Activated T-cell treated with anti-CD3 and anti-CD28 coated beads, Interleukin-2, amount 50 U/mL, for 4 hours (primary cell): ENCODE data around the gene IMP4. TPM values are rescaled to one million over a fixed set of nuclear protein-coding genes. Genes with fewer than 3 reads are reported as not detected.

ENCODE experiments used
- ATAC-seq, 2 donors: fragments of 200-7000 bp; cut with Tn5 transposase; one replicate each; pipeline ENCODE4 v1.10.0; 2021
- DNase-seq: peaks from one replicate; pipeline ENCODE4 v3.0.0-alpha.2; 2020
- H3K27me3 Mint-ChIP-seq: one replicate; pipeline ENCODE4 v1.8.0; 2021; ENCODE audit warnings: low read depth, mixed read lengths
- H3K36me3 Mint-ChIP-seq: one replicate; pipeline ENCODE4 v1.8.0; 2022; ENCODE audit warnings: mixed read lengths; ENCODE audit not compliant: insufficient read depth
- H3K4me1 Mint-ChIP-seq: one replicate; pipeline ENCODE4 v1.8.0; 2021; ENCODE audit warnings: low read depth, mixed read lengths
- H3K4me3 Mint-ChIP-seq: one replicate; pipeline ENCODE4 v1.8.0; 2021; ENCODE audit warnings: mild to moderate bottlenecking, moderate library complexity, mixed read lengths
- H3K9me3 Mint-ChIP-seq: one replicate; pipeline ENCODE4 v1.8.0; 2021; ENCODE audit warnings: mixed read lengths
- total RNA-seq, 3 donors: library from RNA; stranded (reverse); gene quantifications; one replicate each; pipeline ENCODE4 v1.2.1, GENCODE V29; 2021

IMP4 gene
- total RNA-seq, 3 donors from 2014 or later, result 316 to 326 (median 319) TPM

- Mint-ChIP-seq H3K27me3 (no peaks in the 10 kb centered on the region), H3K36me3 (peaks cover 50% of the 10 kb centered on the region), H3K4me3 (peak overlapping the region; percentile 98), H3K9me3 (no peaks in the 10 kb centered on the region), H3K4me1 (peaks cover 30% of the 10 kb centered on the region)
- peak; percentile 73 for DNase-seq
- peak; percentile 77 to 78 for ATAC-seq
Measured at GRCh38 chr2:130342020-130342532, 621 bp upstream of the IMP4 start.

DNA sequence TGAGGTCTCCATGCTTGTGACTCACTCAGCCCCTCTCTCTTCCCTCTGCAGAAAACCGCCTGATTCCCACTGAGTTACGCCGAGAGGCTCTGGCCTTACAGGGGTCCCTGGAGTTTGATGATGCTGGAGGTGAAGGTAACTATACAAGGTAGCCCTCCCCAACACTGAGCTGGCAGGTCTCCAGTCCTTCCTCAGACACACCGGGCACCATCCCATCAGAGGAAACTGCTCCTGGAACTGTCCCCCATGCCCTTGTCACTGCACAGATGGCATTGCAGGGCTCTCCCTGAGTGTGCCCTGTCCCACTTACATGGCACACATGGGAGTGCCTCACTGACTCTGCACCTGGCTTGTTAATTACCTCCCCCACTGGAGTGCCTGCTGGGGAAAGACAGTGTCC is 1.9 kb downstream of the IMP4 start:
- Mint-ChIP-seq H3K9me3 (no peaks in the 10 kb centered on the region), H3K36me3 (peaks cover 49% of the 10 kb centered on the region), H3K4me1 (peaks cover 37% of the 10 kb centered on the region), H3K4me3 (peak overlapping the region; percentile 98), H3K27me3 (no peaks in the 10 kb centered on the region)
- ATAC-seq, result no peak
- DNase-seq, result no peak

- peaks cover 37% of the 10 kb centered on the region for H3K4me1 Mint-ChIP-seq
- no peak for ATAC-seq
Measured at GRCh38 chr2:130345091-130345490, 2.4 kb downstream of the IMP4 start.

GRCh38 chr2:130345611-130346010 is 2.9 kb downstream of the IMP4 start:
- peaks cover 42% of the 10 kb centered on the region for H3K36me3 Mint-ChIP-seq
- no peaks in the 10 kb centered on the region for H3K27me3 Mint-ChIP-seq
- DNase-seq (no peak), ATAC-seq (no peak)
- peak overlapping the region; percentile 26 for H3K4me3 Mint-ChIP-seq
- no peaks in the 10 kb centered on the region for H3K9me3 Mint-ChIP-seq
- peaks cover 33% of the 10 kb centered on the region for H3K4me1 Mint-ChIP-seq

More at GRCh38 chr2:130345091-130345490, 2.4 kb downstream of the IMP4 start:
- H3K36me3 Mint-ChIP-seq, result peaks cover 44% of the 10 kb centered on the region
- H3K27me3 Mint-ChIP-seq, result no peaks in the 10 kb centered on the region
- no peak for DNase-seq
- no peaks in the 10 kb centered on the region for H3K9me3 Mint-ChIP-seq
- peak overlapping the region; percentile 98 for H3K4me3 Mint-ChIP-seq

GRCh38 chr2:130346041-130346740 is 3.5 kb downstream of the IMP4 start:
- H3K27me3 Mint-ChIP-seq, result no peaks in the 10 kb centered on the region
- peak overlapping the region; percentile 26 for H3K4me3 Mint-ChIP-seq
- H3K4me1 Mint-ChIP-seq, result peaks cover 31% of the 10 kb centered on the region
- ATAC-seq (no peak), DNase-seq (no peak)
- H3K9me3 Mint-ChIP-seq, result no peaks in the 10 kb centered on the region
- peaks cover 42% of the 10 kb centered on the region for H3K36me3 Mint-ChIP-seq

- H3K9me3 Mint-ChIP-seq, result no peaks in the 10 kb centered on the region
- peaks cover 41% of the 10 kb centered on the region for H3K36me3 Mint-ChIP-seq
- DNase-seq (no peak), ATAC-seq (no peak)
- H3K27me3 Mint-ChIP-seq, result no peaks in the 10 kb centered on the region
- peaks cover 27% of the 10 kb centered on the region for H3K4me1 Mint-ChIP-seq
- H3K4me3 Mint-ChIP-seq, result peak overlapping the region; percentile 7
Measured at GRCh38 chr2:130346741-130347066, 4.0 kb downstream of the IMP4 start.

GRCh38 chr2:130347220-130347925 is 4.7 kb downstream of the IMP4 start:
- ATAC-seq, result no peak
- Mint-ChIP-seq H3K4me3 (no peak overlapping the region), H3K4me1 (peaks cover 25% of the 10 kb centered on the region), H3K27me3 (no peaks in the 10 kb centered on the region), H3K9me3 (no peaks in the 10 kb centered on the region), H3K36me3 (peaks cover 41% of the 10 kb centered on the region)
- DNase-seq, result no peak

DNA sequence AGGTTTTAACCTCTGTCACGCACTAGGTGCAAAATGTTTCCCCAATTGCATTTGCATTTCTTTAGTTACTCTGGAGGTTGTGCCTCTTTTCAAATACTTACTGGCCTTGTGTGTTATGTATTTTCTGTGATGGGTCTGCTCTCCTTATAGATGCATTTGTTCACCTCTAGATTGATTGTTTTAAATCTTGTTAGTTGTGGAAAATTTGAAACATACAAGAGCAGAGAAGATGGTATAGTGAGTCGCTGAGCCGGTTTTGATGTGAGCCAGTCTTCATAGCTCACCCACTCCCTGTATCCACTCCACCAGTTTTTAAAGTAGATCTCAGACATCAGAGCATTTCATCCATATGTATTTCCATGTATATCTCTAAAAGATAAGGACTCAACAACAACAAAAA is 6.5 kb downstream of the IMP4 start:
- Mint-ChIP-seq H3K36me3 (peaks cover 41% of the 10 kb centered on the region), H3K27me3 (no peaks in the 10 kb centered on the region), H3K4me3 (no peak overlapping the region), H3K4me1 (peaks cover 21% of the 10 kb centered on the region), H3K9me3 (no peaks in the 10 kb centered on the region)
- no peak for DNase-seq
- no peak for ATAC-seq

DNA sequence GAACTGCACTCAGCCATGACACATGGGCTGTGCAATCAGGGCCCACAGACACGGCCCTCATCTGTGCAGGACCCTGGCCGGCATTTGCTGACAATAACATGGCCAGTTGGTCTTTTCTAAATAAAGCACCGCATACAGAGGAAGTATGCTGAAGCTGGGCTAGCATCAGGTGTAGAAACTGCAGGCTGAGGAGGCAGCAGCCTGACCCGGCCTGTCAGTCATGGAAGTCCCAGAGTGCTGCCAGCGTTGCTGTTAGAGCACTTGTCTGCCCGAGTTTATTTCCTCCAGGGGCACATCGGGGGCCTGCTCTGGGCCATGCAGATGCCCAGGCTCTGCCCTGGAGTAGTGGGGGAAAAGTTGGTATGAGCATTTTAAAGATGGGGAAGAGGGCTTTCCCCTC is 9.0 kb downstream of the IMP4 start:
- Mint-ChIP-seq H3K27me3 (no peaks in the 10 kb centered on the region), H3K36me3 (peaks cover 16% of the 10 kb centered on the region), H3K9me3 (no peaks in the 10 kb centered on the region), H3K4me1 (peaks cover 21% of the 10 kb centered on the region), H3K4me3 (no peak overlapping the region)
- DNase-seq (no peak), ATAC-seq (no peak)

DNA sequence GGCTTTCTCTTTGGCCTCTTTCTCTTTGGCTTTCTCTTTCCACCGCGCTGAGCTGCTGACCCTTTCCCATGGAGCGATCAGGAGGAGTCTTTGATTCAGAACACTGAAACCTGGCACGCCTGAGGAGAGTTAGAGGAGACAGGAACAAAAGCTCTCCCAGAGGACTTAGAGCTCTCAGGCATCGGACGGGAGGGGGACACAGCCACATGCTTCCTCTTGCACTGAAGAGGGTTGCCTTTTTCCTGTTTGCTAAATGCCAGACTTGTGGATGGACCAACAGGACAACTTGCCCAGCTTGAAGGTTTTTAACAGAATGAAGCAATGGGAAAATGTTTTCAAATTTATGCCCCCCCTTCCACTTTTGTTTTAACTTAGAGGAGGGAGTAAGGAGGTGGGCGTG is 9.5 kb downstream of the IMP4 start:
- Mint-ChIP-seq H3K4me3 (no peak overlapping the region), H3K36me3 (peaks cover 11% of the 10 kb centered on the region), H3K9me3 (no peaks in the 10 kb centered on the region), H3K27me3 (no peaks in the 10 kb centered on the region), H3K4me1 (peaks cover 18% of the 10 kb centered on the region)
- no peak for ATAC-seq
- no peak for DNase-seq

DNA sequence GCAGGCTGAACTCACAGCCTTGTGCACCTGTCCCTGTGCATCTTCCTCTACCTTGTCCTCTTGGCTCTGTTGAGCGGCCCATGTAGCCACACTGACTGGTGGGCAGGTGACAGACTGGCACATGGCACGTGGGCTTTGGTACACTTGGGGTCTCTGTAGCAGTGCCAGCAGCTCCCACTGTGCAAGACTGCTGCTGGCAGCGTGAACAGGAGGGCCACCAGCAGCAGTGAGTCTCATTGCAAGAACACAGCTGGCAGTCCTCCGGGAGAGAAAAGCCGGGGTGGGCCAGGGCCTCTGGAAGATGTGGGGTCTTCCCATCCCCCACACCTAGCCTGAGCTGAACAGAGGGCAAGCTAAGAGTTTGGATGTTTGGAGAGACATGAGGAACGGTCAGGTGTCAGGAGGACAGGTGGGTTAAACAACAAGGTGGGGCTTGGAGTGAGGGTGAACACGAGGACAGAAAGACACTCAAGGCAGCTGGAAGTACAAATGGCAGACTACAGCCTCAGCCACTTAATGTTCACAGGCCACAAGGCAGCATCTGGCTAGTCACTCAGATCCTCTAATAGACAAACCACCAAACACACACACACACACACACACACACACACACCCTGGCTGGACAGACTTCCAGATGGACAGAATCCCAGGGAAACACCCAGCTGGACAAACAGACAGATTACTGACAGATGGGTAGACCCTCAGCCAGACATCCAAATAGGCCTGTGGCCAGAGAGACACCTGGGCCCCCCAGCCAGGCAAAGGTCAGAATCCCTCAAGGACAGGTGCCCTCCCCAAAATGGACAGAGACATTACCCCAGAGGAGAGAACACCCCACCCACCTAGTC is 10.8 kb downstream of the IMP4 start:
- Mint-ChIP-seq H3K27me3 (no peaks in the 10 kb centered on the region), H3K36me3 (peaks cover 3% of the 10 kb centered on the region), H3K9me3 (no peaks in the 10 kb centered on the region), H3K4me3 (no peak overlapping the region), H3K4me1 (peaks cover 17% of the 10 kb centered on the region)
- ATAC-seq (no peak), DNase-seq (no peak)

DNA sequence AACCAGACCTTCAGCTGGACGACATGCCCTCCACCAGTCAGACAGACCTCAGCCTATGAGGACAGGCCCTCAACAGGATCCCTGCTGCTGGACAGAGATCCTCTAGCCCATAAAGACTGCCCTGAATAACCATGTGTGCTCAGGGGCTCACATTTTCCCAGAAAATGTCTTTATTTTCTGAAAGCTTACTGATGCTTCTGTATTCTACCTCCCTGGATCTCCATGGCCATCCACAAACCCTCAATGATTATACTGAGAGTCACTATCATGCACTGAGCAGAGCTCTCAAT is 11.4 kb downstream of the IMP4 start:
- peak overlapping the region; percentile 75 for H3K4me3 Mint-ChIP-seq
- ATAC-seq, result no peak
- H3K9me3 Mint-ChIP-seq, result no peaks in the 10 kb centered on the region
- DNase-seq, result no peak
- H3K36me3 Mint-ChIP-seq, result peaks cover 3% of the 10 kb centered on the region
- H3K4me1 Mint-ChIP-seq, result peaks cover 17% of the 10 kb centered on the region
- no peaks in the 10 kb centered on the region for H3K27me3 Mint-ChIP-seq

DNA sequence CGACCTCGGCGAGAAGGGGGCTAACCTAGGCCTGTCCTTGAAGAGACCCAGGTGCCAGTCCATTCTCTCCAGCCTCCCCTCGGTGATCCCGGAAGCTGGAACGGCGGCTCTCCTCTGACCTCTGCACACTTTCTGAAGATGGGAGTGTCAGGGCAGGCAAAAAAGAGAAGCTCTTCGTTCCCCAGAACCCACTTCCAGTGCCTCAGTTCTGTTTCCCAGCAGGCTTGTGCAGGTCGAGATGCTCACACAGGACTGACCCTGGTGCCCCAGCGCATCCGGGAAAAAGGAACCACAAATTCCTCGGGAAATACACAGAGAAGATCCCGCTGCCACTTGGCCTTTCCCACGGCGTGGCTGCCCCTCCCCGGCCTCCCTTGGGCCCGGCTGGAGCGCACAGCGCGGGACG is 12.5 kb downstream of the IMP4 start:
- Mint-ChIP-seq H3K36me3 (no peaks in the 10 kb centered on the region), H3K4me3 (peak overlapping the region; percentile 75), H3K27me3 (no peaks in the 10 kb centered on the region), H3K4me1 (peaks cover 13% of the 10 kb centered on the region), H3K9me3 (no peaks in the 10 kb centered on the region)
- ATAC-seq (no peak), DNase-seq (no peak)

DNA sequence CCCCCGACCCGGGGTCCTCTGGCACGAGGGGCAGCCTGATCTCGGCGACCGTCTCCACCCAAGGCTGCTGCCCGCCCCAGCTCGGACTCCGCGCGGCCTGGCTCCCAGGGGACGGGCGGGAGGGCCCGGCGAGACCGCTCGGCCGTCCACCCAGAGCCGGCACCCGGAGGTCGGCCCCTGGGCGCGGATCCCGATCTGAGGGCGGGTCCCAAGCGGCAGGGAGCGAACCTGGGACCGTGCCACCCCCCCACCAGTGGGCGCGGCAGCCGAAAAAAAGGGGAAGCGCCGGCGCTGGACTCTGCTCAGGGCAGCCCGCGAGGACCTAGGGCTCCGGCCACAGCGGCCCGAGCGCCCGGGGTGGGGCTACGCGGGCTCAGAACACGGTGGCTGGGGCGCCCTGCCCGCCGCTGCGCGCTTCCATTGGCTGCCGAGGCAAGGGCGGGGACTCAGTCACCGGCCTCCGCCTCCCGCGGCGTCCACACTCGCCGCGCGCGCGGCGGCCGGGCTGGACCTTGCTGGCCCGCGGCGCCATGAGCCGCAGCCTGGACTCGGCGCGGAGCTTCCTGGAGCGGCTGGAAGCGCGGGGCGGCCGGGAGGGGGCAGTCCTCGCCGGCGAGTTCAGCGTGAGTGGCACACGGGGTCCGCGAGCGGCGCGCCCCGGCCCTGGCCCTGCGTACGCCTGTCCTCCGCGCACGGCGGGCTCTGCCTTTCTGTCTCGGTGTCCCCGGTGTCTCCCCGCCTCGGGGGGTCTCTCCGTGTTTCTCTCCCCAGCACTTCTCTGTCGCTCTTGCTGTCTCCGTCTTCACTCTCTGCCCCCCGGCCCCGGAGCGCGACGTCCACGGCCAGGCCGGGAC is 13.1 kb downstream of the IMP4 start, which contains the start of gene PTPN18:
Gene PTPN18 (plus strand): TSS at position 479 of the 854 bp plus-strand sequence. CDS start 52 bp downstream, at position 531.
- DNase-seq, result peak; percentile 39
- Mint-ChIP-seq H3K4me1 (peaks cover 13% of the 10 kb centered on the region), H3K4me3 (peak within 1 kb of the TSS; percentile 77), H3K36me3 (peaks cover 1% of the 10 kb centered on the region), H3K27me3 (no peaks in the 10 kb centered on the region), H3K9me3 (no peaks in the 10 kb centered on the region)
- ATAC-seq, result peak; percentile 97 to 99
